GM19395 (cell line): ENCODE results near the gene PIP.
"Not testable (repeated sequence)": the region's sequence is repeated elsewhere in the genome, so short reads cannot be mapped to it uniquely, and the experiment has no call there.

Experiments
- ATAC-seq: cut with Tn5 transposase; IDR thresholded peaks from one replicate; pipeline ENCODE4 v1.9.1; 2021; ENCODE audit warnings: mild to moderate bottlenecking, moderate library complexity; ENCODE audit not compliant: unreplicated experiment

The PIP gene

DNA sequence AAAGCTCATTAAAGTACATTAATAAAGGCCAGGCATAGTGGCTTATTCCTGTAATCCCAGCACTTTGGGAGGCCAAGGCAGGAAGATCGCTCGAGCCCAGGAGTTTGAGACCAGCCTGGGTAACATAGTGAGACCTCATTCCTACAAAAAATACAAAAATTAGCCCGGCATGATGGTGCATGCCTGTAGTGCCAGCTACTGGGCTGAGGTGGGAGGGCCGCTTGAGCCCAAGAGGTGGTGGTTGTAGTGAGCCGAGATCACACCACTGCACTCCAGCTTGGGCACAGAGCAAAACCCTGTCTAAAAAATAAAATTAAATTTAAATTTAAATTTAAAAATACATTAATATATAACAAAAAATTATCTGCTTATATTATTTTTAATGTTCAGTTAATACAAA, 44.3 kb downstream of the PIP start:
- no peak for ATAC-seq

DNA sequence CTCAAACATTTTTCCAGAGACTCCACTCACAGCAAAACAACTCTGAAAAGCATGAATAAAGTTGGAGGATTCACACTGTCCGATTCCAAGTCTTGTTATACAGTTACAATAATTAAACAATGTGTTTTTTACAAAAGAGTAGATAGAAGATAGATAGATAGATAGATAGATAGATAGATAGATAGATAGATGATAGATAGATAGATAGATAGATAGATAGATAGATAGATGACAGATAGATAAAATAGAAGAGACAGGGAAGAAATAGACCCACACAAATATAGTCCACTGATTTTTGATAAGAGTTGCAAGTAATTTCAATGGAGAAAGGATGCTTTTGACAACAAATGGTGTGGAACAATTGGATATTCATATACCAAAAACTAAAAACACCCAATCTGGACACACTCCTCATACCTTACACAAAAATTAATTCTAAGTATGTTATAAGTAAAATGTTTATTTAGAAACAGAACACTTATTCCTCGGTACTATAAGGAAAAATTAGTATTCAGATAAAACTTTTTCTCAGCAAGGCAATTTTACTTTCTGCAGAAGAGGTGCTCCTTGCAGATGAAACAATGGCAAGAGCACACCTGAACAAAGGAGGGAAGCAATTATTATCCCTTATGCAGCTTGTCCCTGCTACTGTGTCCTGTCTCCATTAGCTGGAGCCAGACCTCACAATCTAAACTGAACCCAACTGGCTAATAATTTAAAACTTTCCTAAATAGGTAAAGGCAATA, 45.7 kb downstream of the PIP start:
- no peak for ATAC-seq

DNA sequence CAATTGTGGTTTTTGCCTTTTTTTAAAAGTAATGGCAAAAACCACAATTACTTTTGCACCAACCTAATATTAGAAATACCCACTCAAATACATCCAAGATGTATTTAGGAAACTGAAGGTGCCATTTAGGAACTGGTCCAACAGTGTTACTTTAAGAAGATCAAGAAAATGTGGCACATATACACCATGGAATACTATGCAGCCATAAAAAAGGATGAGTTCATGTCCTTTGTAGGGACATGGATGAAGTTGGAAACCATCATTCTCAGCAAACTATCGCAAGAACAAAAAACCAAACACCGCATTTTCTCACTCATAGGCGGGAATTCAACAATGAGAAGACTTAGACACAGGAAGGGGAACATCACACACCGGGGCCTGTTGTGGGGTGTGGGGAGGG, 48.9 kb downstream of the PIP start:
- ATAC-seq: not testable (repeated sequence)

DNA sequence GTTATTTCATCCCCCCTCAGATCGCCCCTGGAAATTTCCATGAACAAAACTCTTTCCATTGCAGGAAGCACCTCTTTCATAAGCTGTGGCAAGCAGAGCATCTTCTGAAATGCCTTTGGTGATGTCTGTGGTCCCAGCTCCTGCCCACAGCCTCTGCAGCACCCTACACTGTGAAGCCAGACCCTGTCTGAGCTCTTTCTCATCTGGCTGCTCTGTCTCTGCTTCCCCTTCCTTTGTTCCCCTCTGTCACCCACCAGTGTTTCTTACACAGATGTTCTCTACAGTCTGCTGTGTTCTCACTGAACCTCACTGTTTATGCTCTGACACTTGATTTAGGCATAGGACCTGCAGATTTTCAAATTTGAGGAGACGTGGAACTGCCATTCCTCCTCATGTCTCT, 49.5 kb downstream of the PIP start:
- no peak for ATAC-seq

DNA sequence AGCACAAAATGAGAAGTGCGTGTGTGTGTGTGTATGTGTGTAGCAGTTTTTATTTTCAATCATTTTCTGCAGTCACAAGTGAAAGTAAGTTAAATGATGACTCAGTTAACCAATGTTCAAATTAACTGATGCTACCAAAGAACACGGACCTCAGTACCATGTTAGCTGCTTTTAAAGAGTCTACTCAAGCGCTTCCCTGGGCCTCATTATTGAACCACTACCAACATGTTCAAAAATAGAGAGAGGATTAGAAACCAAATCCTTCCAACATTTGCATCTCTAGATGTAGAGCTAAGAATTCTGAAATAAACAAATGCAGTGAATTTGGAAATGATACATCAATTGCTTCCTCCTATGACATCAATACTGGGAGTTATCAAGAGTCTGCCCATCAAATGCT, 51.1 kb downstream of the PIP start, which contains the start of gene TAS2R39:
Gene TAS2R39, plus strand, starts transcription at position 396 of the 400 bp plus-strand sequence. Its CDS starts 0 bp downstream, at position 396.
- ATAC-seq: no peak

DNA sequence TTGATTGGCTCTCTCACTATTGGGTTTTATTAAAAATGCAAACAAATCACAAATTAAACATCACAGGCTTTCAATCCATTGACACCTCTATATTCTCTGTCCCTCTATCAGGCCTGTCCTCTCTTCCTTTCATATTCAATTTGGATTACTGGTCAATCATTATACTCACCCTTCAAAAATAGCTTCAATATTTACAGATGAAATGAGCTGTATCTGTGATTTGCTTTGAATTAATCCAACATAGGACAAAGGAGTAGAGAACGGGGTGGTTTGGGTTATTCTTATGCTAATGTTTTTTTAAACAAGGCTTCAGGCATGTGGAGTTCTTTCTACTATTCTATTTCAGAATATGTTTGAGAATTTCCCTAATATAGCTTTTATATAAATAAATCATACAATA, 53.7 kb downstream of the PIP start:
- ATAC-seq: no peak

DNA sequence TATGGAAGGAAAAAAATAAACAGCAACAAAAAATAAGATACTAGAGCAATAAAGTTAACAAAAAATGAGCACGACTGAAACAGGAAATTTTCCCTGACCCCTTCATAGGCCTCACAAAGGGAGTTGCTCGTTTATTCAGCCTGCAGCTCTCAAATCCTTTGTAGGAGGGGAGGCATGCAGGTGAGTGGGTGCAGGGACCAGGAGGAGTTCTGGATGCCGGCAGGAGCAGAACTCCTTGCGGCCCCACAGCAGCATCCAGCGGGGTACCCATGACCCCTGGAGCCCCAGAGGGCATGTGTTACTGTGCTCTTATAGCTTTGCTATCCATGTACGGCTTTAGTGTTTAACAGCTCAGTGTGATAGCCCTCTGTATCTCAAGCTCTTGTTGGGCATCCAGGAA, 57.1 kb downstream of the PIP start:
- ATAC-seq: no peak
